Measurements from ENCODE around the gene CBR3.
"Not testable (repeated sequence)": the region's sequence is repeated elsewhere in the genome, so short reads cannot be mapped to it uniquely, and the experiment has no call there.

CBR3 gene

DNA sequence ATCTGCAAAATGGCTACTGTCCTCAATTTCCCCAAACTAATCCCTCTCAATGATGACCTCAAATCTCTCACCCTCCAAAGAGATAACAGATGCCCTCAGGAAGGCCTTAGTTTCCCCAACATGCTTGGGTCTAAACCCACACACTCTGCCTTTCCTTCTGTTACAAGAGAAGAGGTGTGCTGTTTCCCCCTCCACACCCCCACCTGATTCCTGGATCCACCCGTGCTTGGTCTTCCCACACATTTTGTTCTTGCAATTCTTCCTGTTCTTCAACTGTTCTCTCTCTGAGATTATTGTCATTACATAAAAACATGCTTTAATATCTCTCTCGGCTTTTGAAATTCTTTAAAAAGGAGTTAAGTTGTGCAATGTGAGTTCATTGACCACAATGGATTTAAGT, 5.7 kb upstream of the CBR3 start:
- no peak for DNase-seq (ENCODE audit: extremely low read depth, low read depth)
- TF ChIP-seq, protein P1, sequence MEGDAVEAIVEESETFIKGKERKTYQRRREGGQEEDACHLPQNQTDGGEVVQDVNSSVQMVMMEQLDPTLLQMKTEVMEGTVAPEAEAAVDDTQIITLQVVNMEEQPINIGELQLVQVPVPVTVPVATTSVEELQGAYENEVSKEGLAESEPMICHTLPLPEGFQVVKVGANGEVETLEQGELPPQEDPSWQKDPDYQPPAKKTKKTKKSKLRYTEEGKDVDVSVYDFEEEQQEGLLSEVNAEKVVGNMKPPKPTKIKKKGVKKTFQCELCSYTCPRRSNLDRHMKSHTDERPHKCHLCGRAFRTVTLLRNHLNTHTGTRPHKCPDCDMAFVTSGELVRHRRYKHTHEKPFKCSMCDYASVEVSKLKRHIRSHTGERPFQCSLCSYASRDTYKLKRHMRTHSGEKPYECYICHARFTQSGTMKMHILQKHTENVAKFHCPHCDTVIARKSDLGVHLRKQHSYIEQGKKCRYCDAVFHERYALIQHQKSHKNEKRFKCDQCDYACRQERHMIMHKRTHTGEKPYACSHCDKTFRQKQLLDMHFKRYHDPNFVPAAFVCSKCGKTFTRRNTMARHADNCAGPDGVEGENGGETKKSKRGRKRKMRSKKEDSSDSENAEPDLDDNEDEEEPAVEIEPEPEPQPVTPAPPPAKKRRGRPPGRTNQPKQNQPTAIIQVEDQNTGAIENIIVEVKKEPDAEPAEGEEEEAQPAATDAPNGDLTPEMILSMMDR (IDR thresholded peaks at IDR 0.05; ENCODE audit: low read depth, low read length), result no peak

DNA sequence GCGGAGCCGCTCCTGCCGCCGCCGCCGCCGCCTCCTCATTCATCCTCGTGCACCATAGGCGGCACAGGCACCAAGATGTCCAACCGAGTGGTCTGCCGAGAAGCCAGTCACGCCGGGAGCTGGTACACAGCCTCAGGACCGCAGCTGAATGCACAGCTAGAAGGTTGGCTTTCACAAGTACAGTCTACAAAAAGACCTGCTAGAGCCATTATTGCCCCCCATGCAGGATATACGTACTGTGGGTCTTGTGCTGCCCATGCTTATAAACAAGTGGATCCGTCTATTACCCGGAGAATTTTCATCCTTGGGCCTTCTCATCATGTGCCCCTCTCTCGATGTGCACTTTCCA, 4.5 kb upstream of the CBR3 start:
- not testable (repeated sequence) for DNase-seq (ENCODE audit: extremely low read depth, low read depth)

DNA sequence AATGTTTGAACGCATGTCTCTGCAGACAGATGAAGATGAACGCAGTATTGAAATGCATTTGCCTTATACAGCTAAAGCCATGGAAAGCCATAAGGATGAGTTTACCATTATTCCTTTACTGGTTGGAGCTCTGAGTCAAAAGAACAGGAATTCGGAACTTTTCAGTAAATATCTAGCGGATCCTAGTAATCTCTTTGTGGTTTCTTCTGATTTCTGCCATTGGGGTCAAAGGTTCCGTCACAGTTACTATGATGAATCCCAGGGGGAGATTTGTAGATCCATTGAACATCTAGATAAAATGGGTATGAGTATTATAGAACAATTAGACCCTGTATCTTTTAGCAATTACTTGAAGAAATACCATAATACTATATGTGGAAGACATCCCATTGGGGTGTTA, 4.0 kb upstream of the CBR3 start:
- DNase-seq (ENCODE audit: extremely low read depth, low read depth), result not testable (repeated sequence)

DNA sequence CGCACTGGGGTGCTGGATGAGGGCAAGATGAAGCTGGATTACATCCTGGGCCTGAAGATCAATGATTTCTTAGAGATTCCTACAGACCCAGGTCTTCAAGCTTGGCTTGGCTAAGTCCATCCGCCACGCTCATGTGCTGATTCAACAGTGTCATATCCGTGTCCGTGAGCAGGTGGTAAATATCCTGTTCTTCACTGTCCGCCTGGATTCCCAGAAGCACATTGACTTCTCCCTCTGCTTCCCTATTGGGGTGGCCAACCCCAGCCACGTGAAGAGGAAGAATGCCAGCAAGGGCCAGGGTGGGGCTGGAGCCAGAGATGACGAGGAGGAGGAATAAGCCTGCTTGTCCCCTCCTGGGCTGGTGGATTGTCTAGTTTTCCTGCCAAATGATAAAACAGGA, 2.2 kb upstream of the CBR3 start:
- TF ChIP-seq, protein P1 (IDR thresholded peaks at IDR 0.05; ENCODE audit: low read depth, low read length), result no peak
- DNase-seq (ENCODE audit: extremely low read depth, low read depth), result no peak

DNA sequence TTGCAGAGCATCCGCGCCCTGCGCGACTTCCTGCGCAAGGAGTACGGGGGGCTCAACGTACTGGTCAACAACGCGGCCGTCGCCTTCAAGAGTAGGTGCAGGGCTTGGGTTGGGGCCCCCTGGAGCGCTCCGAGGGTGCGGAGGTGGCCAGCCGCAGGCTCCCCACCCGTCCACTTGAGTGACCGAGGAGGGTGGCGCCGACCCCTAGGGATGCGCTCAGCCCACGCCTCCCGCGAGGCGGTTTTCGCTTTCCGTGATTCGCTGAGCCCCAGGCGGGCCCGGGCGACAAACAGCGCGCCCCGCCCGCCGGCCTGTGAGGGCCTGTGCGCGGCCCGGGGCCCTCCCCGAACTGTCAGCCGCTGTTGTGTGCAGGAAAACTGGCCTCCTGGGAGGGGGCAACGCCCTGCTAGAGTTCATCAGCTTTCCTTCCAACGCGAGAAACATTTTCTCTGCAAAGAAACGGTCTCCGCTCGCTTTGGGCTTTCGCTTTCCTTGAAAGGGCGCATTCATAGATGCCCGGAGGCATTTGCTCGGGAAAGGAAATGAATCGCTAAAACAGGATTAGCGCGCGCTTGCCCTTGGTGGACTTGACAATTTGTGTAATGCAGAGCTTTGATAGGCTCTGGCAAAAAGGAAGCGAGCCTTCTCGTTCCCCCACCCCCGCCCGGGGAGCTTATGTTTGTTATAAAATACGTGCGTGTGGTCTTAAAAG, 668 bp downstream of the CBR3 start:
- TF ChIP-seq, protein P1 (IDR thresholded peaks at IDR 0.05; ENCODE audit: low read depth, low read length), result no peak
- DNase-seq (ENCODE audit: extremely low read depth, low read depth), result peak; percentile 52

DNA sequence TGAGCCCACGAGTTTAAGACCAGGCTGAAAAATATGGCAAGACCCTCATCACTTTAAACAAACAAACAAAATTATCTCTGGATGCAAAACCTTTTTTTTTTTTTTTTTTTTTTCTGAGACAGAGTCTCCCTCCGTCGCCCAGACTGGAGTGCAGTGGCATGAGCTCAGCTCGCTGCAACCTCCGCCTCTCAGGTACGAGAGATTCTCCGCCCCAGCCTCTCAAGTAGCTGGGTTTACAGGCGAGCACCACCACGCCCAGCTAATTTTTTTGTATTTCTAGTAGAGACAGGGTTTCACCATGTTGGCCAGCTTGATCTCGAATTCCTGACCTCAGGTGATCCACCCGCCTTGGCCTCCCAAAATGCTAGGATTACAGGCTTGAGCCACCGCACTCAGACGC, 4.9 kb downstream of the CBR3 start:
- not testable (repeated sequence) for DNase-seq (ENCODE audit: extremely low read depth, low read depth)

DNA sequence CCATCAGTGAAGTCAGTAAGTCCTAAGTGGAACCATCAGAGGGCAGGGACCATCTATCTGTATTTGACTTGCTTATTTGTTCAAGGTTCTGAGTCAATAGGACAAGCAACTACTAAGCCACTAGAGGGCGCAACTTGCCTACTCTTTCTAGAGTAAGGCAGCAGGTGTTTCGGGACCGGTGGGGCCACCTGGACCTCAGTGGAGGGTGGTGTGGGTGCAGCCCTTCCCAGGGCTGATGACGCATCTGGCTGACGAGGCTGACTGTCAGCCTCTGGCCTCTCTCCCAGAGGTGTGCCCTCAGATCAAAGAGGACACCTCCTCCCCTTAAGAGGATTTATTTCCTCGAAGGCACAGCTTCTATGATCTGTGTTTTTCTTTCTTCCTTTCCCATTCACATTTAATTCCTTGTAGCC, 6.6 kb downstream of the CBR3 start:
- TF ChIP-seq, protein P1 (IDR thresholded peaks at IDR 0.05; ENCODE audit: low read depth, low read length), result peak; percentile 78
- DNase-seq (ENCODE audit: extremely low read depth, low read depth), result peak; percentile 62

DNA sequence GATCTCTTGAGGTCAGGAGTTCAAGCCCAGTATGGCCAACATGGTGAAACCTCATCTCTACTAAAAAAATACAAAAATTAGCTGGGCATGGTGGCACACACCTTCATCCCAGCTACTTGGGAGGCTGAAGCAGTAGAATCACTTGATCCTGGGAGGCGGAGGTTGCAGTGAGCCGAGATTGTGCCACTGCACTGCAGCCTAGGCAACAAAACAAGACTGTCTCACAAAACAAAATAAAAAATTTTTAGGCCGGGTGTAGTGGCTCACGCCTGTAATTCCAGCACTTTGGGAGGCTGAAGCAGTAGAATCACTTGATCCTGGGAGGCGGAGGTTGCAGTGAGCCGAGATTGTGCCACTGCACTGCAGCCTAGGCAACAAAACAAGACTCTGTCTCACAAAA, 9.4 kb downstream of the CBR3 start:
- DNase-seq (ENCODE audit: extremely low read depth, low read depth), result not testable (repeated sequence)

DNA sequence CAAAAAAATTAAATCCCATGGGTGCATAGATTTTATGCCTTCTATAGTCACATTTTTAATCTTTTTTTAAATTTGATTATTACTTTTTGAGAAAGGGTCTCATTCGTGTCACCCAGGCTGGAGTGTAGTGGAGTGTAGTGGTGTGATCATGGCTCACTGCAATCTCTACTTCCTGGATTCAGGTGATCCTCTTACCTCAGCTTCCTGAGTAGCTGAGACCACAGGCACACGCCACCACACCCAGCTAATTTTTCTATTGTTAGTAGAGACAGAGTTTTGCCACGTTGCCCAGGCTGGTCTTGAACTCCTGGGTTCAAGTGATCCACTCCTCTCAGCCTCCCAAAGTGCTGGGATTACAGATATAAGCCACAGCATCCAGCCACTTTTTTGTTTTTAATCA, 10.4 kb downstream of the CBR3 start:
- TF ChIP-seq, protein P1 (IDR thresholded peaks at IDR 0.05; ENCODE audit: low read depth, low read length), result no peak
- no peak for DNase-seq (ENCODE audit: extremely low read depth, low read depth)

DNA sequence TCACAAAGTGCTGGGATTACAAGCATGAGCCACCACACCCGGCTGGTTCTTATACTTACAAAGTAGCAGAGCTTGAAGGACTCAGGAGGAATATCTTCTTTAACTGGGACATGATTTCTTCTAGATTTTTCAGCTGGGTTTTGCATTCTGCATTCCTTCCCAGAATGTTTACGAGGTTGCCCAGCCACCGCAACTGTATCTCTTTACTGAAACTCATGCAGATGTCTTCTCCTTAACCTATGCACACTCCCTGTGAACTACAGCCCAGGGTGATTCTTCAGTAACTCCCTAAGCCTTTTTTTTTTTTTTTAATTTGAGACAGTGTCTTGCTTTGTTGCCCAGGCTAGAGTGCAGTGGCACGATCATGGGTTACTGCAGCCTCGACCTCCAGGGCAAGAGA, 13.0 kb downstream of the CBR3 start:
- no peak for DNase-seq (ENCODE audit: extremely low read depth, low read depth)
- TF ChIP-seq, protein P1 (IDR thresholded peaks at IDR 0.05; ENCODE audit: low read depth, low read length), result no peak

Data from AG09319 (cell line).